Stomach (tissue), 9 donors: ENCODE results near the gene PDIK1L. TPM values are rescaled to one million over a fixed set of nuclear protein-coding genes. Genes with fewer than 3 reads are reported as not detected.
A peak's percentile ranks its signal among the peaks of the same experiment; 100 is the strongest.

Experiments used
- DNase-seq, 2 donors: peaks; one replicate each; pipeline versions ENCODE4 v3.0.0 to v3.0.0-alpha.2; 2013 to 2019
- H3K27ac ChIP-seq, 5 donors: fragments of 200-600 bp in 4 of 5; sonication (generic) in 4 of 5; one replicate each; pipeline ENCODE4 v1.5.1; 2013 to 2019; ENCODE audit warnings: mild to moderate bottlenecking in 1 of 5, moderate library complexity in 1 of 5
- H3K27me3 ChIP-seq, 3 donors: fragments of 200-600 bp; sonication (generic); one replicate each; pipeline ENCODE4 v1.5.1; 2017 to 2019; ENCODE audit warnings: mixed run types in 1 of 3
- H3K36me3 ChIP-seq, 4 donors: fragments of 200-600 bp; sonication (generic); 1 replicate in 3 of 4; 2 replicates in 1 of 4; pipeline ENCODE4 v1.5.1; 2016 to 2019
- H3K4me1 ChIP-seq, 4 donors: fragments of 200-600 bp; sonication (generic); one replicate each; pipeline ENCODE4 v1.5.1; 2016 to 2019
- H3K4me3 ChIP-seq, 4 donors: fragments of 200-600 bp; sonication (generic) in 3 of 4; one replicate each; pipeline ENCODE4 v1.5.1; 2016 to 2019; ENCODE audit warnings: mild to moderate bottlenecking in 1 of 4
- H3K9me3 ChIP-seq, 4 donors: fragments of 200-600 bp; sonication (generic); one replicate each; pipeline ENCODE4 v1.5.1; 2016 to 2019
- CTCF ChIP-seq, 7 experiments: fragments of 450-650 bp in 4 of 7; fragments of 200-600 bp in 3 of 7; sonication (generic) in 3 of 7; IDR thresholded peaks; one replicate each; pipeline ENCODE4 v1.5.1; 2016 to 2019; ENCODE audit warnings: antibody characterized with exemption in 7 of 7, control low read depth in 2 of 7, mild to moderate bottlenecking in 1 of 7
- EP300 ChIP-seq: sonication (generic); formaldehyde crosslinking; IDR thresholded peaks from one replicate; pipeline ENCODE4 v1.6.1; 2017; ENCODE audit warnings: antibody characterized with exemption
- POLR2A ChIP-seq, 4 donors: fragments of 450-650 bp; IDR thresholded peaks; one replicate each; pipeline ENCODE4 v1.6.1; 2016; ENCODE audit warnings: antibody characterized with exemption in 4 of 4, control low read depth in 2 of 4, mild to moderate bottlenecking in 1 of 4, moderate library complexity in 1 of 4
- POLR2AphosphoS5 ChIP-seq, 3 donors: sonication (generic); formaldehyde crosslinking; IDR thresholded peaks; one replicate each; pipeline ENCODE4 v1.6.1; 2016; ENCODE audit warnings: antibody characterized with exemption in 3 of 3
- WGBS, 5 donors: extraction: QIAGEN DNeasy Blood & Tissue Kit in 3 of 5; methylation state at CpG; one replicate each; pipeline versions ENCODE4 v1.1.5 to v1.1.7; 2013 to 2018; 5-methylcytosine and 5-hydroxymethylcytosine counted together
- intact Hi-C: fragments of 100-400 bp; cut with DNase I; formaldehyde crosslinking; loops from one replicate; pipeline ENCODE4 v1.15.1; 2023; ENCODE audit warnings: low total_unique reads
- polyA plus RNA-seq, 3 donors: library from polyadenylated mRNA; stranded (reverse); fragments of 200-250 nt; gene quantifications; one replicate each; pipeline ENCODE4 v1.2.3, GENCODE V29; 2013
- total RNA-seq, 5 donors: library from RNA; depleted of rRNA; stranded (reverse); fragments of >200 nt; gene quantifications; one replicate each; pipeline versions ENCODE4 v1.1.0 to v1.2.3, GENCODE V29; 2014 to 2016
- donor health status: healthy with polysubstance abuse.
- donor health status: Bipolar disorder and iron deficiency.
- donor health status: healthy.

Gene PDIK1L
- total and polyA plus RNA-seq, 8 donors: 1.8 to 33.8 (median 3.7) TPM

- H3K27ac ChIP-seq: no peak overlapping the region
- peaks cover 0 to 24% (median 0%) of the 10 kb centered on the region in 3 donors for H3K27me3 ChIP-seq
- DNase-seq: peak; percentile 46 to 51
- no peaks in the 10 kb centered on the region for H3K36me3 ChIP-seq
- no peak for TF ChIP-seq POLR2AphosphoS5 (IDR thresholded peaks at IDR 0.05)
- no peak for TF ChIP-seq POLR2A (IDR thresholded peaks at IDR 0.05)
- no peak for TF ChIP-seq EP300
- TF ChIP-seq CTCF (IDR thresholded peaks at IDR 0.05): no peak
- H3K4me1 ChIP-seq: peaks cover 7 to 15% (median 11%) of the 10 kb centered on the region in 4 donors
- intact Hi-C loops: no loop called here
- 23 to 39% (median 26%) methylated on average over 4 of the region's 4 CpGs for WGBS, 5 donors
- H3K4me3 ChIP-seq: no peak overlapping the region
- H3K9me3 ChIP-seq: no peaks in the 10 kb centered on the region
Observed at GRCh38 chr1:26066857-26067256, 44.8 kb upstream of the PDIK1L start.

- Histone ChIP-seq H3K27ac (no peak within 1 kb of the TSS), H3K4me1 (peaks cover 7 to 20% (median 15%) of the 10 kb centered on the region in 4 donors), H3K36me3 (no peaks in the 10 kb centered on the region), H3K9me3 (no peaks in the 10 kb centered on the region), H3K27me3 (peaks cover 0 to 24% (median 0%) of the 10 kb centered on the region in 3 donors), H3K4me3 (no peak within 1 kb of the TSS)
- WGBS, 5 donors: 49 to 70% (median 63%) methylated on average over 9 of the region's 9 CpGs
- TF ChIP-seq POLR2A (IDR thresholded peaks at IDR 0.05) (no peak), POLR2AphosphoS5 (IDR thresholded peaks at IDR 0.05) (no peak), CTCF (IDR thresholded peaks at IDR 0.05) (no peak), EP300 (no peak)
- intact Hi-C loops: no loop called here
- no peak for DNase-seq
Observed at GRCh38 chr1:26067432-26067911, 44.2 kb upstream of the PDIK1L start, which contains the start of gene TRIM63. Gene TRIM63 (minus strand): TSS chr1:26067630. CDS start chr1:26067494, 136 bp downstream.

GRCh38 chr1:26069941-26070295 lies 41.7 kb upstream of the PDIK1L start:
- Histone ChIP-seq H3K36me3 (no peaks in the 10 kb centered on the region), H3K9me3 (no peaks in the 10 kb centered on the region), H3K27ac (no peak overlapping the region), H3K27me3 (peaks cover 0 to 25% (median 10%) of the 10 kb centered on the region in 3 donors), H3K4me1 (peaks cover 7 to 24% (median 19%) of the 10 kb centered on the region in 4 donors), H3K4me3 (no peak overlapping the region)
- 83 to 93% (median 88%) methylated on average over 1 of the region's 1 CpG for WGBS, 5 donors
- intact Hi-C loops: no loop called here
- no peak for DNase-seq
- TF ChIP-seq EP300 (no peak), CTCF (IDR thresholded peaks at IDR 0.05) (no peak), POLR2A (IDR thresholded peaks at IDR 0.05) (no peak)

GRCh38 chr1:26070296-26070962 lies 41.2 kb upstream of the PDIK1L start:
- 88 to 95% (median 94%) methylated on average over 4 of the region's 4 CpGs for WGBS, 5 donors

More at GRCh38 chr1:26070296-26070962, 41.2 kb upstream of the PDIK1L start:
- Histone ChIP-seq H3K27me3 (peaks cover 0 to 29% (median 10%) of the 10 kb centered on the region in 3 donors), H3K36me3 (no peaks in the 10 kb centered on the region), H3K9me3 (no peaks in the 10 kb centered on the region), H3K4me3 (no peak overlapping the region), H3K27ac (no peak overlapping the region), H3K4me1 (peaks cover 7 to 24% (median 19%) of the 10 kb centered on the region in 4 donors)
- intact Hi-C loops: no loop called here
- no peak for DNase-seq
- no peak for TF ChIP-seq CTCF (IDR thresholded peaks at IDR 0.05)
- TF ChIP-seq POLR2AphosphoS5 (IDR thresholded peaks at IDR 0.05): no peak
- TF ChIP-seq EP300: no peak
- TF ChIP-seq POLR2A (IDR thresholded peaks at IDR 0.05): no peak
